ENCODE data around the gene PAK4. TPM values are rescaled to one million over a fixed set of nuclear protein-coding genes. Genes with fewer than 3 reads are reported as not detected.

PAK4 gene
- polyA plus RNA-seq (2012; ENCODE audit: insufficient read depth, insufficient read length, low read depth) = 113 TPM

GRCh38 chr19:39125554-39126311 is at the start of gene PAK4:
Gene PAK4, plus strand, starts transcription at chr19:39125786. Its CDS starts 43,768 bp downstream, at chr19:39169554.
- no peak for TF ChIP-seq CTCF (IDR thresholded peaks at IDR 0.05; ENCODE audit: low read depth, low read length)
- Histone ChIP-seq H3K4me1 (no peaks in the 10 kb centered on the region), H3K4me3 (ENCODE audit: low read depth, low read length) (peak within 1 kb of the TSS; percentile 79), H3K27me3 (no peaks in the 10 kb centered on the region), H3K36me3 (no peaks in the 10 kb centered on the region), H3K9me3 (no peaks in the 10 kb centered on the region)
- peak; percentile 98 for DNase-seq

- DNase-seq = no peak
- H3K27me3 ChIP-seq = peaks cover 28% of the 10 kb centered on the region
- TF ChIP-seq CTCF (IDR thresholded peaks at IDR 0.05; ENCODE audit: low read depth, low read length) = no peak
- no peak overlapping the region for H3K4me3 ChIP-seq (ENCODE audit: low read depth, low read length)
- no peaks in the 10 kb centered on the region for H3K9me3 ChIP-seq
- no peaks in the 10 kb centered on the region for H3K4me1 ChIP-seq
- H3K36me3 ChIP-seq = no peaks in the 10 kb centered on the region
Measured at GRCh38 chr19:39077323-39077722, 48.3 kb upstream of the PAK4 start.

- H3K9me3 ChIP-seq = no peaks in the 10 kb centered on the region
- no peak overlapping the region for H3K4me3 ChIP-seq (ENCODE audit: low read depth, low read length)
- H3K36me3 ChIP-seq = no peaks in the 10 kb centered on the region
- no peak for DNase-seq
- peaks cover 35% of the 10 kb centered on the region for H3K27me3 ChIP-seq
- TF ChIP-seq CTCF (IDR thresholded peaks at IDR 0.05; ENCODE audit: low read depth, low read length) = no peak
- no peaks in the 10 kb centered on the region for H3K4me1 ChIP-seq
Measured at GRCh38 chr19:39078436-39079200, 47.0 kb upstream of the PAK4 start.

- no peak for TF ChIP-seq CTCF (IDR thresholded peaks at IDR 0.05; ENCODE audit: low read depth, low read length)
- H3K27me3 ChIP-seq = peaks cover 54% of the 10 kb centered on the region
- H3K4me3 ChIP-seq (ENCODE audit: low read depth, low read length) = no peak overlapping the region
- H3K4me1 ChIP-seq = no peaks in the 10 kb centered on the region
- no peak for DNase-seq
- H3K9me3 ChIP-seq = no peaks in the 10 kb centered on the region
- no peaks in the 10 kb centered on the region for H3K36me3 ChIP-seq
Measured at GRCh38 chr19:39080431-39080830, 45.2 kb upstream of the PAK4 start.

- TF ChIP-seq CTCF (IDR thresholded peaks at IDR 0.05; ENCODE audit: low read depth, low read length) = no peak
- Histone ChIP-seq H3K4me3 (ENCODE audit: low read depth, low read length) (no peak overlapping the region), H3K36me3 (no peaks in the 10 kb centered on the region), H3K27me3 (peaks cover 63% of the 10 kb centered on the region), H3K9me3 (no peaks in the 10 kb centered on the region), H3K4me1 (no peaks in the 10 kb centered on the region)
- DNase-seq = no peak
Measured at GRCh38 chr19:39082167-39082566, 43.4 kb upstream of the PAK4 start.

All from BE2C (cell line).